ENCODE measurements around the gene ORC5. TPM values are rescaled to one million over a fixed set of nuclear protein-coding genes. Genes with fewer than 3 reads are reported as not detected.
A peak's percentile ranks its signal among the peaks of the same experiment; 100 is the strongest.

ORC5 gene
- polyA plus RNA-seq, 2 of the 4 experiments (the other 2 are of a cell fraction): 17.8 to 28.4 TPM

DNA sequence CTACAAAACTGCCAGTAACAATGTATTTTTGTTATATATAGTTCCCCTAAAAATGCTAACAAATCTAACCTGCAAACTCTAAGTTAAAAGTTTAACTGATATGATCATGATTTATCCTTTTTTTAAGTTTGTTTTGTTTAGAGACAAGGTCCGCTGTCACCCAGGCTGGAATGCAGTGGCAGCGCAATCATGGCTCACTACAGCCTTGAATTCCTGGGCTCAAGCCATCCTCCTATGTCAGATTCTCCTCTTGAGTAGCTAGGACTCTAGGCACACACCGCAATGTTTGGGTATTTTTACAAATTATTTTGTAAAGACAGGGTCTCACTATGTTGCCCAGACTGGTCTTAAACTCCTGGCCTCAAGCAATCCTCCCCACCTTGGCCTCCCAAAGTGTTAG lies 46.6 kb downstream of the ORC5 start:
- CTCF ChIA-PET: interaction anchor here (1.3 to 1.5 kb wide), 3 partner anchors 587 to 757 kb away, joined by 4 to 5 read pairs (median 5); no protein-coding TSS in a partner anchor
- TF ChIP-seq, protein P1, sequence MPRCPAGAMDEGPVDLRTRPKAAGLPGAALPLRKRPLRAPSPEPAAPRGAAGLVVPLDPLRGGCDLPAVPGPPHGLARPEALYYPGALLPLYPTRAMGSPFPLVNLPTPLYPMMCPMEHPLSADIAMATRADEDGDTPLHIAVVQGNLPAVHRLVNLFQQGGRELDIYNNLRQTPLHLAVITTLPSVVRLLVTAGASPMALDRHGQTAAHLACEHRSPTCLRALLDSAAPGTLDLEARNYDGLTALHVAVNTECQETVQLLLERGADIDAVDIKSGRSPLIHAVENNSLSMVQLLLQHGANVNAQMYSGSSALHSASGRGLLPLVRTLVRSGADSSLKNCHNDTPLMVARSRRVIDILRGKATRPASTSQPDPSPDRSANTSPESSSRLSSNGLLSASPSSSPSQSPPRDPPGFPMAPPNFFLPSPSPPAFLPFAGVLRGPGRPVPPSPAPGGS (IDR thresholded peaks at IDR 0.05): no peak
- TF ChIP-seq ZSCAN20 (CRISPR knock-in tag; IDR thresholded peaks at IDR 0.05) (no peak), EHF (CRISPR knock-in tag; IDR thresholded peaks at IDR 0.05) (no peak), TFCP2L1 (CRISPR knock-in tag; IDR thresholded peaks at IDR 0.05) (no peak), HOXB13 (CRISPR knock-in tag; IDR thresholded peaks at IDR 0.05; ENCODE audit: low read depth) (no peak)
- POLR2A ChIA-PET: no interaction called here
- no peak for FAIRE-seq
- no peak overlapping the region for H3K27ac ChIP-seq
- WGBS (ENCODE audit: missing lambda C conversion rate): 93% methylated on average over 3 of the region's 3 CpGs
- no peak for DNase-seq (ENCODE audit: low read depth in 1 of 2, low spot score in 1 of 2)
- ATAC-seq: no peak
- H3K4me2 ChIP-seq: no peak overlapping the region
- no peaks in the 10 kb centered on the region for H3K4me1 ChIP-seq
- no peak overlapping the region for H3K4me3 ChIP-seq
- no peaks in the 10 kb centered on the region for H3K9me3 ChIP-seq

DNA sequence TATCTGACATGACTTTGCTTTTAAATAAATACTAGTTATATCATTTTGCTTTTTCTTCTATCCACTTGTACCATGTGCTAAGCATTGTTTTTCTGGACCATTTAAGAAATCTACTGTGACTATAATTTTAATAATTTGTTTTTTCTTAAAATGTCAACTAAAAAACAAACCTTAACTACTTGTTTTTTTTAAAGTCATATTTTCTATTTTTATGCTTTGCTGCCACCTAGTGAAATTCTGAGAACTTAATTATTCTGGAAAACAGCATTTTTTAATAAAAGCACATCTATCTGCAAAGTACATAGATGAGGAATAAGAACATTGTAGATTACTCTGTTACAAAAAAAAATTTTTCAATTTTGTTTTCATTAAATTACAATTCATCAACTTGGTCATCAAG lies 47.4 kb downstream of the ORC5 start:
- POLR2A ChIA-PET: no interaction called here
- no peak for FAIRE-seq

DNA sequence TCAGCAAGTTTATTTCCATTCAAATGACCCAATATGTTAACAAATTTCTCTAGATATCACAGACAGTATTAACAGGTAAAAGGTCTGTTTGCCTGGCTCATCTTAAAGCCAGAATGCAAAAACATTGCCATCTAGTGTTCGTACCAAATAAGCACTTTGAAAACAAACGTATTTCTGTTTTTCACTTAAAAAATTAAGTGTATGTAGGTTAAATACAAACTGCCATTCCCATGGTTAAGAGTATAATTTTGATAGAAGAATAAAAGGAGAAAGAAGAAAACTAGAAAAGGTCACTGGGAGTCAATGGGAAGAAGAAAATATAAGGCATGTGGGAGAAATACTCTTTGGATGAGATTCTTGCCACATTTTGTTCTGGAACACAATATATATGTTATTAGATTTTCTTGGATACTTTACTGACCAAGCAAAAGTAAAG lies 51.0 kb downstream of the ORC5 start:
- DNase-seq (ENCODE audit: low read depth in 1 of 2, low spot score in 1 of 2): peak; percentile 5 to 48
- Histone ChIP-seq H3K4me3 (no peak overlapping the region), H3K4me2 (no peak overlapping the region), H3K27ac (no peak overlapping the region), H3K4me1 (no peaks in the 10 kb centered on the region), H3K9me3 (no peaks in the 10 kb centered on the region)
- CTCF ChIA-PET: interaction anchor here (0.8 to 1.0 kb wide), 2 partner anchors 19 to 51 kb away, joined by 3 read pairs; no protein-coding TSS in a partner anchor
- TF ChIP-seq, protein P2, sequence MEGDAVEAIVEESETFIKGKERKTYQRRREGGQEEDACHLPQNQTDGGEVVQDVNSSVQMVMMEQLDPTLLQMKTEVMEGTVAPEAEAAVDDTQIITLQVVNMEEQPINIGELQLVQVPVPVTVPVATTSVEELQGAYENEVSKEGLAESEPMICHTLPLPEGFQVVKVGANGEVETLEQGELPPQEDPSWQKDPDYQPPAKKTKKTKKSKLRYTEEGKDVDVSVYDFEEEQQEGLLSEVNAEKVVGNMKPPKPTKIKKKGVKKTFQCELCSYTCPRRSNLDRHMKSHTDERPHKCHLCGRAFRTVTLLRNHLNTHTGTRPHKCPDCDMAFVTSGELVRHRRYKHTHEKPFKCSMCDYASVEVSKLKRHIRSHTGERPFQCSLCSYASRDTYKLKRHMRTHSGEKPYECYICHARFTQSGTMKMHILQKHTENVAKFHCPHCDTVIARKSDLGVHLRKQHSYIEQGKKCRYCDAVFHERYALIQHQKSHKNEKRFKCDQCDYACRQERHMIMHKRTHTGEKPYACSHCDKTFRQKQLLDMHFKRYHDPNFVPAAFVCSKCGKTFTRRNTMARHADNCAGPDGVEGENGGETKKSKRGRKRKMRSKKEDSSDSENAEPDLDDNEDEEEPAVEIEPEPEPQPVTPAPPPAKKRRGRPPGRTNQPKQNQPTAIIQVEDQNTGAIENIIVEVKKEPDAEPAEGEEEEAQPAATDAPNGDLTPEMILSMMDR (IDR thresholded peaks at IDR 0.05): peak; percentile 71
- TF ChIP-seq CHD4 (IDR thresholded peaks at IDR 0.05; ENCODE audit: borderline replicate concordance): no peak
- peak; percentile 52 to 58 for TF ChIP-seq RAD21 (conservative IDR thresholded peaks at IDR 0.05 in 1 of 2, IDR thresholded peaks at IDR 0.05 in 1 of 2)
- TF ChIP-seq SMC3 (IDR thresholded peaks at IDR 0.05): peak; percentile 66
- 0% methylated on average over 2 of the region's 2 CpGs for WGBS (ENCODE audit: missing lambda C conversion rate)
- no peak for ATAC-seq
- POLR2A ChIA-PET: no interaction called here
- FAIRE-seq: peak; percentile 68

More for the DNA sequence above, 47.4 kb downstream of the ORC5 start:
- Histone ChIP-seq H3K9me3 (no peaks in the 10 kb centered on the region), H3K4me3 (no peak overlapping the region), H3K4me2 (no peak overlapping the region), H3K4me1 (no peaks in the 10 kb centered on the region), H3K27ac (no peak overlapping the region)
- TF ChIP-seq FOSB (CRISPR knock-in tag; IDR thresholded peaks at IDR 0.05) (no peak), NFE2L2 (conservative IDR thresholded peaks at IDR 0.05; ENCODE audit: low read length) (no peak), SMC3 (IDR thresholded peaks at IDR 0.05) (peak; percentile 54), CBX8 (IDR thresholded peaks at IDR 0.05) (no peak), CHD2 (IDR thresholded peaks at IDR 0.05; ENCODE audit: low read length, partially characterized antibody) (no peak), RAD21 (conservative IDR thresholded peaks at IDR 0.05 in 1 of 2, IDR thresholded peaks at IDR 0.05 in 1 of 2) (peak; percentile 37 to 61)
- TF ChIP-seq, protein P1 (IDR thresholded peaks at IDR 0.05): no peak
- TF ChIP-seq, protein P3, sequence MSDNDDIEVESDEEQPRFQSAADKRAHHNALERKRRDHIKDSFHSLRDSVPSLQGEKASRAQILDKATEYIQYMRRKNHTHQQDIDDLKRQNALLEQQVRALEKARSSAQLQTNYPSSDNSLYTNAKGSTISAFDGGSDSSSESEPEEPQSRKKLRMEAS (IDR thresholded peaks at IDR 0.05): no peak
- ATAC-seq (no peak), DNase-seq (ENCODE audit: low read depth in 1 of 2, low spot score in 1 of 2) (peak in 1 of 2 experiments; percentile 10)
- CTCF ChIA-PET: interaction anchor here (0.6 to 1.7 kb wide), 4 partner anchors 10 to 587 kb away, joined by 3 to 12 read pairs (median 5); no protein-coding TSS in a partner anchor

DNA sequence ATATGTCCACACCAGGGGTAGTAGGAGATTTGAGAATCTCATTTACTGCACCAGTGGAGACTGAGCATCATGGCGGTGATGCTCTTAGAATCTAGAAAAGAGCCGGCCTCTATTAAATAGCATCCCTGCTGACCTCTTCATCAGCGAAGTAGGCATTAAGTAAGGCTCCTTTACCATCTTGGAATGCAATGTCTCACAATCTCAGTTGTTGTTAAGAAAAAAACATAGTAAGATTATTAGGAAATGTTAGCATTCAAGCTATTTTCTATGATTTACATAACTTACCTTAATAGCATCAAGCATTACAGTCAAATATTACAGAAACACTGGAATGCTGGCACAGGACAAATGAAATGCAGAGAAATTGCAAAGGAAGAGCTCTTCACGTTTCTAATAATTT lies 54.5 kb downstream of the ORC5 start:
- CTCF ChIA-PET: interaction anchor here (2.2 kb wide), 1 partner anchor 579 kb away, joined by 4 read pairs; no protein-coding TSS in a partner anchor
- POLR2A ChIA-PET: interaction anchor here (0.6 kb wide), 1 partner anchor 633 kb away, joined by 3 read pairs; no protein-coding TSS in a partner anchor
- TF ChIP-seq MYC (IDR thresholded peaks at IDR 0.05; ENCODE audit: borderline replicate concordance, low read length) (no peak), HOXB5 (CRISPR knock-in tag; IDR thresholded peaks at IDR 0.05) (no peak), EHMT2 (IDR thresholded peaks at IDR 0.05; ENCODE audit: low read depth) (no peak), HDAC2 (IDR thresholded peaks at IDR 0.05) (no peak), CBX2 (IDR thresholded peaks at IDR 0.05; ENCODE audit: borderline replicate concordance, low read depth) (no peak), POLR2AphosphoS2 (conservative IDR thresholded peaks at IDR 0.05; ENCODE audit: low read length) (no peak), PHF8 (IDR thresholded peaks at IDR 0.05; ENCODE audit: borderline replicate concordance, low read depth) (no peak)
- TF ChIP-seq, protein P4, sequence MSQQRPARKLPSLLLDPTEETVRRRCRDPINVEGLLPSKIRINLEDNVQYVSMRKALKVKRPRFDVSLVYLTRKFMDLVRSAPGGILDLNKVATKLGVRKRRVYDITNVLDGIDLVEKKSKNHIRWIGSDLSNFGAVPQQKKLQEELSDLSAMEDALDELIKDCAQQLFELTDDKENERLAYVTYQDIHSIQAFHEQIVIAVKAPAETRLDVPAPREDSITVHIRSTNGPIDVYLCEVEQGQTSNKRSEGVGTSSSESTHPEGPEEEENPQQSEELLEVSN (IDR thresholded peaks at IDR 0.05; ENCODE audit: borderline replicate concordance, low read depth): no peak
- TF ChIP-seq, protein P2 (IDR thresholded peaks at IDR 0.05): no peak

More for the DNA sequence above, 54.5 kb downstream of the ORC5 start:
- H3K27ac ChIP-seq: no peak overlapping the region
- H3K9me3 ChIP-seq: no peaks in the 10 kb centered on the region
- H3K4me3 ChIP-seq: no peak overlapping the region
- ATAC-seq: no peak
- FAIRE-seq: no peak
- DNase-seq (ENCODE audit: low read depth in 1 of 2, low spot score in 1 of 2): no peak
- no peaks in the 10 kb centered on the region for H3K4me1 ChIP-seq
- 70% methylated on average over 4 of the region's 4 CpGs for WGBS (ENCODE audit: missing lambda C conversion rate)
- no peak overlapping the region for H3K4me2 ChIP-seq
